Endothelial cell of umbilical vein (primary cell): Measurements from ENCODE around the gene APOC1. TPM values are rescaled to one million over a fixed set of nuclear protein-coding genes. Genes with fewer than 3 reads are reported as not detected.

Experiments used
- BruUV-seq: library from RNA; stranded (reverse); fragments of 400-500 nt; replicated peaks from 2 replicates; lab custom pipeline; 2021; lab: Mats Ljungman, UMichigan
- CTCF ChIA-PET: fragments of 300-600, 350-600 bp; sonication (Branson Sonifier 250); formaldehyde crosslinking; loops from one replicate; lab custom pipeline; 2021; ENCODE audit warnings: antibody characterized with exemption, inconsistent platforms; lab: Charles Lee
- POLR2A ChIA-PET: fragments of 300-600, 350-600 bp; sonication (Branson Sonifier 250); formaldehyde crosslinking; loops from one replicate; lab custom pipeline; 2021; ENCODE audit warnings: antibody characterized with exemption, inconsistent platforms; lab: Charles Lee
- DNase-seq: peaks from one replicate; pipeline ENCODE4 v3.0.0-alpha.2; 2011; ENCODE audit warnings: low read depth, low spot score
- FAIRE-seq: peaks from 2 replicates; lab custom pipeline; 2011; peaks lifted over from hg19 to GRCh38; lab: Jason Lieb, UNC
- H2AFZ ChIP-seq: 2 replicates; pipeline ENCODE4 v1.6.0; 2012; ENCODE audit warnings: low read depth, low read length, control low read depth, inconsistent platforms
- H3K27ac ChIP-seq: 2 replicates; pipeline ENCODE4 v1.5.1; 2011; ENCODE audit warnings: low read depth, mild to moderate bottlenecking, control low read depth, low read length, moderate library complexity; ENCODE audit not compliant: insufficient read depth
- H3K27me3 ChIP-seq, 2 experiments: 2 replicates each; pipeline versions ENCODE4 v1.6.0 to v1.6.1; 2011; ENCODE audit warnings: low read length in 2 of 2, mixed read lengths in 1 of 2; ENCODE audit not compliant: control insufficient read depth in 2 of 2, insufficient read depth in 2 of 2
- H3K36me3 ChIP-seq, 2 experiments: 2 replicates in 1 of 2; 3 replicates in 1 of 2; pipeline ENCODE4 v1.5.1; 2011; ENCODE audit warnings: low read length in 2 of 2, mild to moderate bottlenecking in 1 of 2, moderate library complexity in 1 of 2; ENCODE audit not compliant: control insufficient read depth in 2 of 2, insufficient read depth in 2 of 2; ENCODE audit errors: extremely low read depth in 1 of 2
- H3K4me1 ChIP-seq: 3 replicates; pipeline ENCODE4 v1.5.1; 2011; ENCODE audit warnings: mild to moderate bottlenecking, low read length; ENCODE audit not compliant: control insufficient read depth, insufficient read depth; ENCODE audit errors: extremely low read depth
- H3K4me2 ChIP-seq: 2 replicates; pipeline ENCODE4 v1.6.1; 2011; ENCODE audit warnings: low read length, control low read depth, mixed read lengths; ENCODE audit not compliant: insufficient read depth
- H3K4me3 ChIP-seq, 3 experiments: fragments of 200-600 bp in 1 of 3; sonication (generic), shearing (Covaris generic) in 1 of 3; replicated peaks in 1 of 3; 2 replicates each; pipeline ENCODE4 v1.5.1; 2011 to 2016; ENCODE audit warnings: control low read depth in 3 of 3, low read length in 3 of 3, mild to moderate bottlenecking in 2 of 3, inconsistent platforms in 1 of 3, low read depth in 1 of 3, moderate library complexity in 1 of 3; ENCODE audit not compliant: insufficient read depth in 1 of 3
- H3K79me2 ChIP-seq: 2 replicates; pipeline ENCODE4 v1.6.0; 2012; ENCODE audit warnings: low read length, inconsistent platforms; ENCODE audit not compliant: control insufficient read depth, insufficient read depth
- H3K9ac ChIP-seq: replicated peaks from 2 replicates; pipeline ENCODE3; 2011; ENCODE audit warnings: low read length, control low read depth; ENCODE audit not compliant: insufficient read depth; ENCODE audit errors: extremely low read depth
- H3K9me1 ChIP-seq: replicated peaks from 3 replicates; pipeline ENCODE4 v1.6.0; 2011; ENCODE audit warnings: mild to moderate bottlenecking, low read length; ENCODE audit not compliant: control insufficient read depth, insufficient read depth; ENCODE audit errors: extremely low read depth
- H3K9me3 ChIP-seq: replicated peaks from 2 replicates; pipeline ENCODE4 v1.5.1; 2012; ENCODE audit warnings: low read length, inconsistent platforms; ENCODE audit not compliant: control insufficient read depth, insufficient read depth
- H4K20me1 ChIP-seq: replicated peaks from 2 replicates; pipeline ENCODE3; 2011; ENCODE audit warnings: mild to moderate bottlenecking, low read length; ENCODE audit not compliant: control insufficient read depth, insufficient read depth; ENCODE audit errors: extremely low read depth
- CTCF ChIP-seq, 2 donors: IDR thresholded peaks; 1 replicate in 1 of 2; 2 replicates in 1 of 2; pipeline ENCODE4 v1.5.1; 2011; ENCODE audit warnings: low read length in 2 of 2, mild to moderate bottlenecking in 2 of 2, moderate library complexity in 2 of 2, control low read depth in 1 of 2, inconsistent platforms in 1 of 2, low read depth in 1 of 2; ENCODE audit not compliant: insufficient read depth in 1 of 2; ENCODE audit errors: extremely low read depth in 1 of 2
- EZH2 ChIP-seq: IDR thresholded peaks from 2 replicates; pipeline ENCODE4 v1.6.1; 2012; ENCODE audit warnings: borderline replicate concordance, low read depth, mild to moderate bottlenecking, moderate library complexity, low read length, inconsistent platforms; ENCODE audit not compliant: severe bottlenecking
- FOS ChIP-seq: IDR thresholded peaks from 2 replicates; pipeline ENCODE4 v1.6.1; 2011; ENCODE audit warnings: mild to moderate bottlenecking, low read length, moderate library complexity, borderline replicate concordance; ENCODE audit not compliant: insufficient read depth
- GATA2 ChIP-seq: IDR thresholded peaks from 2 replicates; pipeline ENCODE4 v1.7.0; 2011; ENCODE audit warnings: low read depth, mild to moderate bottlenecking, moderate library complexity, mixed read lengths, low read length; ENCODE audit not compliant: insufficient read length, insufficient read depth
- JUN ChIP-seq: IDR thresholded peaks from 2 replicates; pipeline ENCODE4 v1.6.1; 2011; ENCODE audit warnings: borderline replicate concordance, low read depth; ENCODE audit not compliant: insufficient read length, insufficient read depth
- MAX ChIP-seq: IDR thresholded peaks from 2 replicates; pipeline ENCODE4 v1.6.1; 2011; ENCODE audit not compliant: insufficient read depth, insufficient read length
- MYC ChIP-seq: IDR thresholded peaks from one replicate; pipeline ENCODE4 v1.6.1; 2011; ENCODE audit warnings: mild to moderate bottlenecking, low read depth, low read length
- POLR2A ChIP-seq: IDR thresholded peaks from 2 replicates; pipeline ENCODE4 v1.6.1; 2012; ENCODE audit warnings: low read depth, mild to moderate bottlenecking, control low read depth, low read length
- POLR2AphosphoS5 ChIP-seq: IDR thresholded peaks from 2 replicates; pipeline ENCODE4 v1.6.1; 2012; ENCODE audit warnings: low read depth, mild to moderate bottlenecking, control low read depth, low read length, moderate library complexity; ENCODE audit not compliant: insufficient read depth
- dilution Hi-C: fragments of 300-500 bp; cut with MboI; formaldehyde crosslinking; loops from one replicate; pipeline ENCODE4 v1.15.0; 2019; ENCODE audit warnings: low sequenced_read_pairs; ENCODE audit not compliant: extremely low pct_ligation_motif_present
- intact Hi-C: fragments of 100-400 bp; cut with micrococcal nuclease; formaldehyde crosslinking; loops from one replicate; pipeline ENCODE4 v1.10.0; 2022
- polyA plus RNA-seq, 4 experiments: library from polyadenylated mRNA; depleted of rRNA in 3 of 4; stranded (reverse) in 3 of 4; unstranded in 1 of 4; fragments of >200 nt; gene quantifications; 2 replicates each; pipeline versions ENCODE4 v1.2.1 to v1.2.3, GENCODE V29; 2011 to 2012; ENCODE audit warnings: missing spikeins in 1 of 4
- total RNA-seq: library from RNA; stranded (reverse); gene quantifications from 2 replicates; pipeline ENCODE4 v1.2.3, GENCODE V29; 2021

APOC1 gene
- total and polyA plus RNA-seq, 2 donors (not counting 3 experiments of a cell fraction or from before 2014, with no cell fraction given), result 5.0 to 18.5 TPM

GRCh38 chr19:44905437-44906160, 8.8 kb upstream of the APOC1 start, which contains the start of gene APOE:
APOE (plus strand) TSS chr19:44905796; CDS start chr19:44906625, 829 bp downstream.
- DNase-seq (no peak), FAIRE-seq (no peak)
- Histone ChIP-seq H2AFZ (peak within 1 kb of the TSS; percentile 73), H3K4me2 (peak within 1 kb of the TSS; percentile 38), H3K4me1 (peaks cover 5% of the 10 kb centered on the region), H3K79me2 (no peaks in the 10 kb centered on the region), H3K9ac (no peak within 1 kb of the TSS), H3K27ac (no peak within 1 kb of the TSS), H4K20me1 (no peaks in the 10 kb centered on the region), H3K9me3 (no peaks in the 10 kb centered on the region), H3K36me3 (no peaks in the 10 kb centered on the region), H3K27me3 (peaks cover 9 to 11% of the 10 kb centered on the region in 2 experiments), H3K9me1 (no peaks in the 10 kb centered on the region), H3K4me3 (no peak within 1 kb of the TSS)
- no TSS peak for BruUV-seq
- dilution Hi-C loops (no loop called here), intact Hi-C loops (no loop called here)
- POLR2A ChIA-PET, result interaction anchor here (0.6 kb wide), 2 partner anchors 87 to 882 kb away, joined by 4 to 5 read pairs; no protein-coding TSS in a partner anchor
- CTCF ChIA-PET, result interaction anchor here (0.6 to 5.1 kb wide), 9 partner anchors 9 to 182 kb away, joined by 3 to 62 read pairs (median 3); partner anchors contain the start of gene APOC1
- TF ChIP-seq EZH2, result no peak
- TF ChIP-seq MAX, result no peak
- TF ChIP-seq MYC, result no peak
- no peak for TF ChIP-seq JUN
- TF ChIP-seq FOS, result no peak
- no peak for TF ChIP-seq CTCF (IDR thresholded peaks at IDR 0.05; ENCODE audit: extremely low read depth in 1 of 2, insufficient read depth in 1 of 2, low read depth in 1 of 2, low read length in 2 of 2)
- TF ChIP-seq POLR2AphosphoS5, result no peak
- TF ChIP-seq POLR2A, result no peak
- TF ChIP-seq GATA2, result no peak
